Measurements from ENCODE around the gene CXXC1.
"Not testable (repeated sequence)": the region's sequence is repeated elsewhere in the genome, so short reads cannot be mapped to it uniquely, and the experiment has no call there.

The CXXC1 gene

DNA sequence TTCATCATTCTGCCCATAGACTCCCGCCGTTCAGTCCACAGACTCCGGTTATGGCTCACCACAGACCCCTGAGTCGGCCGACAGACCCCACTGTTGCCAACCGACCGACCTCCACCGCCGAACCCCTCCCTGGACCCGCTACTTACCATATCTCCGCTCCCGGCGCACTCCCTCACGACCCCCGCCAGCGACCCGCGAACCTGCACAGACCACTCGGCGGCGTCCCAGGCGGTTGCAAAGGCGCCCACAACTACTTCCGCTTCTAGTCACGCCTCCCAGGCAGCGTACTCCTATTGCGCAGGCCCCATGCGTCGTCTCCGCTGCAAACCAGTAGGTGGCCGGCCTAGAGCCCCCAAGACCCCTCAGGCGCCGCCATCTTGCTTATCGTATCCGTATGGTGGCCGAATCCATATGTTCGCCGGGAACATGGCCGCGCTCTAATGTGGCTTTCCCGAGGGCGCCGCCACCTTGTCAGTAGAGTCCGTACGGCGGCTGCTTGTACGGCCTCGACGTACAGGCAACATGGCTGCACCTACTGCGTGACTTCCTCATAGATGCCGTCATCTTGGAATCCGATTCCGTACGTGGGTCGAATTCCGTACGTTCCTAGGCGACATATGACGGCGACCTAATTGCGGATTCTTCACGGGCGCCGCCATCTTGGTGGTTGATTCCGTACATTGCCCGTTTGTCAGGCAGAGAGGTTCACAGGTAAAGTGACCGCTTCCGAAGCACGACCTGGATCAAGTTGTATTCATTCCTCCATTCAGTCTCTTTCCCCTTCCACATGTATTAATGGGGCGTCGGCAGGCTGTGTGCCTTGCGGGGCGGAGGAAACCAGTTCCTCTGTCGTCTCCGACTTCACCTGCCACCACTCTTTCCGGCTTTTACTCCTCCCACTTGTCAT, at the start of gene CXXC1:
Gene CXXC1, minus strand, starts transcription at position 252 of the 907 bp plus-strand sequence. Its CDS starts 103 bp downstream, at position 149.
- peak; percentile 89 to 100 (median 98) for DNase-seq

DNA sequence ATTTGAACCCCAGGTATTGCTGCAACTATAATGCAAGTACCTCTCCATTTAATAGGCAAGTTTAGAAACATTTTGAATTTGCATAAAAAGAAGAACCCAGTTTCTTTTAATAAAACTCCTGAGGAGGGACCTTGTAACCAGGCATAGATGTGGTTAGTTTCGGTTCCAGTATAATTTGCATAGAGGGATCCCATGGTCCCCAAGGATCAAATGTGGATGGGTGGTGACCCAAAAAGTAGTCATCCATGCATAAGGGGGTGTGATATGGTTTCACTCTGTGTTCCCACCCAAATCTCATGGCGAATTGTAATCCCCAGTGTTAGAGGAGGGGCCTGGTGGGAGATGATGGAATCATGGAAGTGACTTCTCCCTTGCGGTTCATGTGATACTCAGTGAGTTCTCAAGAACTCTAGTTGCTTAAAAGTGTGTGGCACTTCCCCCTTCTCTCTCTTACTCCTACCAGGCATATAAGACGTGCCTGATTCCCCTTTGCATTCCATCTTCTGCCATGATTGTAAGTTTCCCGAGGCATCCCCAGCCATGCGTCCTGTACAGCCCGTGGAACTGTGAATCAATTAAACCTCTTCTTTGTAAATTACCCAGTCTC, 47.2 kb upstream of the CXXC1 start:
- DNase-seq, result no peak

DNA sequence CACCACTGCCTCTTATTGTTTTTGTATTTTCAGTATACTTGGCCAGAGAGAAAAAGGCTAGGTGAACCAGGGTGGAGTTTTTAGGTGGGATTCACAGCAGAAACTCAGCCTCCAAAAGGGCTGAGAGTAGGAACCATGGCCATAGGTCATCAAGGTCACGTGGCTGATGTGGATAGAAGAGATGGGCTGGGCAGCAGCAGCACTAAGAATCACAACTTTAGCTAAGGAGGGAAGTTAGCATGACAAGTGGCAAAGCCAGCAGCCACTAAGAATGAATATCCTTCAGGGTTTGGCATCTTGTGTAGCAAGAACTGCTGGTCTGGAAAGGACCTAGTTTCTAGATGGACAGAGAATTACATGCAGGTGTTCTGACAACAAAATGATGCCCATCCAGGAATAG, 44.2 kb upstream of the CXXC1 start:
- no peak for DNase-seq

DNA sequence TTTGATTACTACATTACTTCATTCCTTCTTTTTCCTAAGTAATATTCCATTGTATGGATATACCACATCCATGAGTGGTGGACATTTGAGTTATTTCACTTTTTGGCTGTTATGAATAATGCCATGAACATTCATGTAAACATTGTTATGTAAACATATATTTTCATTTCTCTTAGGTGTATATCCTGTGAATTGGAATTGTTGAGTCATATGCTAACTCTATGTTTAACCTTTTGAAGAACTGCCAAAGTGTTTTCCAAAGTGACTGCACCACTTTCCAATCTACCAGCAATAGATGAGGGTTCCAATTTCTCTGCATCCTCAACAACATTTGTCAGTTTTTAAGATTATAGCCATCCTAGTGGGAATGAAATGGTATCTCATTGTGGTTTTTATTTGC, 42.7 kb upstream of the CXXC1 start:
- no peak for DNase-seq

DNA sequence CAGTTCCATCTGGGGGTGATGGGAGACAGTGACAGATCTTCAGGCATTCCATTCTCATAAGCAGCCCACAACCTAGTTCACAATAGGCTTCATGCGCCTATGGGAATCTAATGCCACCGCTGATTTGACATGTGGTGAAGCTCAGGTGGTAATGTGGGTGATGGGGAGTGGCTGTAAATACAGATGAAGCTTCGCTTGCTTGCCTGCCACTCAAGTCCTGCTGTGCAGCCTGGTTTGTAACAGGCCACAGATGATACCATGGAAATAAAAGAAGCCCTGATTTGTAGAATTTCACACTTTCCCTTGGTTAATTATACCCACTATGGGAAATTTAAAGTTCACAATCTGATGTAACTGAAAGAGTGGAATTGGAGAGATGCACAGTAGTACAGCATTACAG, 40.5 kb upstream of the CXXC1 start:
- no peak for DNase-seq

DNA sequence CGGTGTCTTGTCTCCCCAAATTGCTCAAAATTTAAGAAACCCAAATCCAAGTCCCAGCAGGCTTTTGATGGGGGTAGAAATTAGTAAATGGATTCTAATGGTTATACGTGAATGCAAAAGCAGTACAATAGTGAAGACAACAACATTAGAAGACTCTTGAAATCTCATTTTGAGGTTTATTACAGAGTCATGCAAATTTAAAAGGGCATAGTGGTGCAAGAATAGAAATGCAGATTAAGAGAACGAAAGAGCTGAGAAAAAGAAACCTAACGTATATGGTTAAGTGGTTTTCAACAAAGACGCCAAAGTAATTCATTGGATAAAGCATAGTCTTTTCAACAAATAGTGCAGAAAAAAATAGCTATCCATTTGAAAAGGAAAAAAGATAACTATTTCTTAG, 33.2 kb upstream of the CXXC1 start:
- no peak for DNase-seq

DNA sequence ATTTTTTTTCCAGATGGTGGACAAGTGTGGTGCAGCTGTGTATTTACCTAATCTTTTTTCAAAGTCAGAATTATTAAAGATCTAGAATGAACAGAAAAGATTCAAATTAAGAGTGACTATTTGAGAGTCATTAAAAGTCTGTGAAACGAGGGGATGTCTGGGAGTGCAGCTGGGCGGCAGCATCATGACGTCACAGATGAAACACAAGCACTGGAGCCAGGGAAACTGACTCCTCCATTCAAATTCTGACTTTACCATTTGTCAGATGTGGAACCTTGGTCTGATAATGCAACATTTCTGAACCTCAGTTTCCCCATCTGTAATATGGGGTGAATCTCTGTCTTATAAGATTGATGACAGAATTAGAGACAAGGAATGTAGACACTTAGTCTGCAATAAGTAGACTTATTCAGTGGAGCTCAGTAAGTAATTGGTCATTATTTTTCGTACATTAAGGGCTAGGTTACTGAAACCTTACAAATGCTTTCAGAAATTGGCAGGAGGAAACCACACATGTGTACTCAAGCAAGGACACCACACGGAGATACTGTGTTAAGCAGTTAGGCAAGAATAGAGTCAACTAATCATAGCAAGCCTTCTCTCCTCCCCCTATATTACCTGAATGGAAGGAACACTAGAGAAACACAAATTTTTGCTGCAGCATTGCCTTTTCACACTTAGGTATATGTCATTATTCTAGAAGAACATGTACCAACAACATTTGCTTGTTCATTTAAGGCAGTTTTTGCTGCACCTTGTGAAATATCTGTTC, 27.8 kb upstream of the CXXC1 start:
- no peak for DNase-seq

DNA sequence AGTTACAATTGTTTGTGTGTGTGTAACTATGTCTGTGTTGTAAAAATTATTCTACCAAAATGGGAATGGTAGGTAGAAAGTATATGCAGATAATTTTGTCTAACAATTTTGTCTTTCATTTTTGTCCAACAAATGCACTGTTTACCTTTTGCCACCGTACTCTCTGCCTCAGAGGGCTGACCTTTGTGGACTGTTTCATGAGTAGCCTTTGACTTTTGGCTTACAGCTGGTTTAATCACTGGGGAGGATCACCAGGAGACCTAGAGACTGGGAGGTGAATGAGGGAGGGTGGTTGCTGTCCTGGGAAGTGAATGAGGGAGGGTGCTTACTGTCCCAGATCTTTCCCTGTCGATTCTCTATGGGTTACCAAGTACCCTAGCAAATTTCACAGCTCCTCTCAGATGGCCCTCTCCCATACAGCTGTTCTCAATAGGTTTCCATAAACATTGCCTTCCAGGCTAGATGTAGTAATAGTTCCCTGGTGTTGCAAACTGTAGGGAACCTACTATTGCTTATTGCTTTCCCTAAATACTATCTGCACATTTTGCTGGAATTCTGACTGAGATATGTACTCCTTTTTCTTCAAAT, 26.5 kb upstream of the CXXC1 start:
- no peak for DNase-seq

DNA sequence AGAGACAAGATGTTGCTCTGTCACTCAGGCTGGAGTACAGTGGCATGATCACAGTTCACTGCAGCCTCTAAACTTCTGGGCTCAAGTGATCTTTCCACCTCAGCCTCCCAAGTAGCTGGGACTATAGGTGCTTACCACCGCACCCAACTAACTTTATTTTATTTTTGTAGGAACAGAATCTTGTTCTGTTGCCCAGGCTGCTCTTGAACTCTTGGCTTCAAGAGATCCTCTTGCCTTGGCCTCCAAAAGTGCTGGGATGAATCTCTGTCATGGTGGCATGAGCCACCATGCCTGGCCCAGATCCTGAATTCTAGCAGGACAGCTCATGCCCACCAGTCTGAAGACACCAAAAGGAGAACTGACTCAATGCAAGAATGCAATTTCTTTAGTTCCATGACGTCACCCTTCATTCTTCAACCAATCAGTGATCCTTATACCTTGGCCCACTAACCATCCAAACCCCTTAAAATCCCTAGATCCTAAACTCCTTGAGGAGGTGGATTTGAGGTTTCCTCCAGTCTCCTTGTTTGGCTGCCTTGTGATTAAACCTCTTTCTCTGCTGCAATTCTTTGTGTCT, 25.6 kb upstream of the CXXC1 start:
- DNase-seq, result no peak

DNA sequence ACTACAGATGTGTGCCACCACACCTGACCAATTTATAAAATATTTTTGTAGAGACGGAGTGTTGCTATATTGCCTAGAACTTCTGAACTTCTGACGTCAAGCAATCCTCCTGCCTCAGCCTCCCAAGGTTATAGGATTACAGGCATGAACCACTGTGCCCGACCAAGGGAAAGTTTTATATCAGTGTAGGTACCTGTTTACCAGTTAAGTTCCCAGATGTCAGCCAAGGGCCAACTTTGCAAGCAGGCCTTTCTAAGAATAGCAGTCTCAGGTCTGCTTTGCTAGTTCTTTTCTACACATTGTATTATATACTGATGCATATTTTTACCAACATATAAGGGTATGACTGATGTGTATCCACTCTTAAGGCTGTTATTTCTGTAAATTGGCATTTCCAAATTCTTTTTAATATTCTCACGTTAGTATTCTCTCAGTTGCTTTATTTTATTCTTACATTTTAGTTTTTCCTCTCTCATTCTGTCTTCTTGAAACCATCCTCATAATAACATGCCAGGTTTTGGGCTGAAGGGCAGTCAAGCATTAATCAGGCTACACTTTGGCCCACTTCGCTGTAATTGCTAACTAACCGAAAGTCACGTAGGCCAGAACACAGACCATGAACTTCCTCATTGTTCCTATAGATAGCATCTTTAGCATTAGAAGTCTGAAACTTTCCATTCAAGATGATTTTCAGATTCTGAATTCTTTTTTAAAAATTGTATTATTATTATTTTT, 25.0 kb upstream of the CXXC1 start:
- no peak for DNase-seq

DNA sequence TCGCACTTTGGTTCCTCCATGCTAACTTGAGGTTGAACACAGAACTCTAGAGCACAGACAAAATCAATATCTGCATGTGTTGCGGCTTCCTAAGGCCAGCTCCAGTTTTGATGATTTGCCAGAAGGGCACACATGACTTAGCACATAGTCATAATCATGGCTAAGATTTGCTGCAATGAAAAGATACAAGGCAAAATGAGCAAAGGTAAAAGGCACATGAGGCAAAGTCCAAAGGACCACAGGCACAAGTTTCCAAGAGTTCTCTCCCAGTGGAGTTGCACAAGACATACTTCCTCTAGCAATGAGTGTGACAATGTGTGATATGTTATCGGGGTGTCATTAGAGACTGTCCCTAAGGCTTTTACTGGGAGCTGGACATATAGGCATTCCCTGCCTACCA, 24.2 kb upstream of the CXXC1 start:
- DNase-seq, result no peak

DNA sequence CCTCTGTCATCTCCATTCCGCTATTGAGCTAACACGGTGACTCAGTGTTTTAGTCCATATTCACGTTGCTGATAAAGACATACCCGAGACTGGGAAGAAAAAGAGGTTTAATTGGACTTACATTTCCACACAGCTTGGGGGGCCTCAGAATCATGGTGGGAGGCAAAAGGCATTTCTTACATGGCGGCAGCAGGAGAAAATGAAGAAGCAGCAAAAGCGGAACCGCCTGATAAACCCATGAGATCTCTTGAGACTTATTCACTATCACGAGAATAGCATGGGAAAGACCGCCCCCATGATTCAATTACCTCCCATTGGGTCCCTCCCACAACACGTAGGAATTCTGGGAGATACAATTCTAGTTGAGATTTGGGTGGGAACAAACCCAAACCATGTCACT, 22.6 kb upstream of the CXXC1 start:
- no peak for DNase-seq

DNA sequence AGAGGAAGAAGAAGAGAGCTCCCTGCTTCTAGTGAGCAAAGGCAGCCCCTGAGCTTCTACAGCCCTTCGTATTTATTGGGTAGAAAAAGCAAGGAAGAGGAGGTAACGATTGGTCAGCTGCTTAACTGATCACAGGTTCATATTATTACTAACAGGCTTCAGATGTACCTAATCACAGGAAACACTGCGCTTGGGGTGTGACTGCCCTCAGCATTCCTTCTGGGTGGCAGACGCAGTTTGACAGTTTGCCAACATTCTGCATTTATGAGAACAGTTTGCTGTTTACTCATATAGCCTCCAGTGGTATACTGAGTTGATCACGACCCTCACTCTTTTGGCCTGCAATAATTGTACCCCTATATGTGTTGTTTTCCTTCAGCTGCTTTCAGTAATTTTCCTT, 21.4 kb upstream of the CXXC1 start:
- not testable (repeated sequence) for DNase-seq

DNA sequence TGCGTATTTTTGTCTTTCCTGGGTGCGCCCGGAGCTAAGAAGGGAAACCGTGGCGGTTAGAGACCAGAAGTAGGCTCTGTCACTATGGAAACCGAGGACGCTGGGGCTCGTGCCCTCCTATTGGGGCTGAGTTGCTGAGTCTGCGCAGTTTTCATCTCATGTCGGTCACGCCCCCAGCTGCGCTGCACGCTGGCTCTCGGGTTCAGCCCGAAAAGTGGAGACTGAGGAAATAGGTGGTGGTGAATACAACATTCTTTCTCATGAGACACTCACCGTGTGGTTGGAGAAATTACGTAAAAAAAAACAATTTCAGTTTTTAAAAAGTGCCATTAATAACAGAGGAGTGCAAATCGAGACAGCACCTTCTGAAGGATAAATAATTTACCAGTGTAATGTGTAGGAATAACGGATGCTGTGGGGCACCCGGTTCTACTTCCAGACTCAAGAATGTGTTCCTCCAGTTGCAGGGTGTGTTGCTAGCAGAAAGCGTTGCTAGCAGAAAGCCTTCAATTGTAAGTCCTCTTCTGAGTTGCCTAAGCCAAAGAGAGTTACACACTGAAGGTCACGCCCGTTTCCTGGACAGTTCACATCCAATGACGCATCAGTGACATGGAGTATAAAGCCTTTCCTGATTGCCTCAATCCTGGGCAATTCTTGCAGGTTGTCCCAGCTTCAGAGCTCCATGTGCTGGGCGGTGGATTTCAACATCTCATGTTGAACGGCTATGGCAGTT, 20.4 kb upstream of the CXXC1 start:
- DNase-seq, result peak in 57 of 58 donors; percentile 18 to 91 (median 73)

DNA sequence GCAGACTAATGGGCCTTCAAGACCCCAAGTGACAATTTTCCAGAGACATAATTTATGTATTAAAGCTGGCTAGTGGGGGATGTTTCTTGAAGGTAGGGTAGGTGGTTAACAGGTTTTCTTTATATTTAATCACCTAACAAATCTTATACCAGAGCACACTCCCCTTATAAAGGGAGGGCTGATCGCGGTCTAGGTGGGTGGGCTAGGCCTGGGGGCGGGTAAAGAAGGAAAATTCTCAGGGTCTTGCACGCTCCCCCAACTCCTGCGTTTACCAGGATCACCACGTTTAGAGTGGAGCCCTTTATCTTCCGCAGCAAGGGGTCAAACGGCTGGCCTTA, 19.9 kb upstream of the CXXC1 start:
- no peak for DNase-seq

DNA sequence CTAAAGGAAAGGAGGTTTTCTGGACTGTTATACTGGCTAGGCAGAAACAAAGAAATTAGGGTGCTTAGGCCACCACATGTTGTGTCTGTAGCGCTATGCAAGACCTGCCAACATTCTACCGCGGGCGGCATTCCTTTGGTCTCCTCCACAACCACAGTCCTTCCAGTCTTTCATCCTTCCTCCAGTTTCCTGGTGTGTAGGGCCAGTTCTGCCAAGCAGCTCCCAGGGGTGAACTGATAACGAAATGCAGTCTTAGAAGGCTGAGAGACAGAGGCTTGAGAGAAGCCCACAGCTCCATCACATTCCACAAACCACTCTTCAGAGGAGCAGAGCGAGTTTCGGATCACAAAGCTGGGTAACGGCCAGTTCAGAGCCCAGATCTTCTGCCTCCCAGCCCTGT, 19.5 kb upstream of the CXXC1 start:
- DNase-seq, result no peak

DNA sequence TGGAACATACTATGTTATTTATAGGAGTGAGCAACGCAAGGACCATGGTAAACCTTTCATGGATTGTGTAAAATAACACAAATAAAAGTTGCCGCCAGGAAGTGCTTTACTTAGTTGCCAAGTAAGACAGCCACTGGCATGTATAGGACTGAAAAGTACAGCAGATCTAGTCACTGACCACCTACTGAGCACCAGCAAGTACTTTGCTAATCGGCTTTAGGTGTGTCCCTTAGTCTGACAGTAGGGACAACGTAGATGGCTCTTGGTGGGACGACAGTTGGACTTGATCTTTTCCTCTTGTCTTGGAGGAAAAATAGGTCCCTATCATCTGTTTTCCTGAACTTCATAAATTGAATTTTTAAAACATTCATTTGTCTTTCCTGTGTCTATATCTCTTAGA, 13.6 kb upstream of the CXXC1 start:
- no peak for DNase-seq

DNA sequence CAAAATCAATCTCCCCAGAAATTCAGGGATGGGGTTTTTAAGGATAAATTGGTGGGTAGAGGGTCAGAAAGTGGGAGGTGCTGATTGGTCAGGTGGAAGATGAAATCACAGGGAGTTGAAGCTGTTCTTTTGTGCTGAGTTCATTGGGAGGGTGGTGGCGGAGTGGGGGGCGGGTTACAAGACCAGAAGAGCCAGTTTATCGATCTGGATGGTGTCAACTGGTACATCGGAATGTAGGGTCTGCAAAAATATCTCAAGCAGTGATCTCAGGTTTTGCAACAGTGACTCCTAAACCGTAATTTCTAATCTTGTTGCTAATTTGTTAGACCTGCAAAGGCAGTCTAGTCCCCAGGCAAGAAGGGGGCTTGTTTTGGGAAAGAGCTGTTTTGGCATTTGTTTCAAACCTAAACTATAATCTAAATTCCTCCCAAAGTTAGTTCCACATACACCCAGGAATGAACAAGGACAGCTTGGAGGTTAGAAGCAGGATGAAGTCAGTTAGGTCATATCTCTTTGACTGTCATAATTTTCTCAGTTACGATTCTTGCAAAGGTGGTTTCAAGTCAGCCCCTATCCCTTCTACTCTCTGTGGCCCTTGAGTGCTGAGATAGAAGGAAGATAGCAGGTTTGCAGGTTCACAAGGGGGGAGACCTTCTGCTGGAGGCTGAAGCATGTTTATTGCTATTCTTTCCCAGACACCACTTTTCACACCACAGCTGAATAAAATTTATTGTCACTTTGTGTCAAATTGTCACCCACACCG, 12.3 kb upstream of the CXXC1 start:
- no peak for DNase-seq
